NT2/D1 (cell line): ENCODE data around the gene RNU1-3.
"Not testable (repeated sequence)": the region's sequence is repeated elsewhere in the genome, so short reads cannot be mapped to it uniquely, and the experiment has no call there.

Experiments used
- YY1 ChIP-seq: IDR thresholded peaks from 2 replicates; pipeline ENCODE4 v1.6.1; 2011; ENCODE audit not compliant: insufficient read length, insufficient read depth
- ZNF274 ChIP-seq: IDR thresholded peaks from 2 replicates; pipeline ENCODE4 v1.6.1; 2011; ENCODE audit warnings: mild to moderate bottlenecking, low read depth, low read length

DNA sequence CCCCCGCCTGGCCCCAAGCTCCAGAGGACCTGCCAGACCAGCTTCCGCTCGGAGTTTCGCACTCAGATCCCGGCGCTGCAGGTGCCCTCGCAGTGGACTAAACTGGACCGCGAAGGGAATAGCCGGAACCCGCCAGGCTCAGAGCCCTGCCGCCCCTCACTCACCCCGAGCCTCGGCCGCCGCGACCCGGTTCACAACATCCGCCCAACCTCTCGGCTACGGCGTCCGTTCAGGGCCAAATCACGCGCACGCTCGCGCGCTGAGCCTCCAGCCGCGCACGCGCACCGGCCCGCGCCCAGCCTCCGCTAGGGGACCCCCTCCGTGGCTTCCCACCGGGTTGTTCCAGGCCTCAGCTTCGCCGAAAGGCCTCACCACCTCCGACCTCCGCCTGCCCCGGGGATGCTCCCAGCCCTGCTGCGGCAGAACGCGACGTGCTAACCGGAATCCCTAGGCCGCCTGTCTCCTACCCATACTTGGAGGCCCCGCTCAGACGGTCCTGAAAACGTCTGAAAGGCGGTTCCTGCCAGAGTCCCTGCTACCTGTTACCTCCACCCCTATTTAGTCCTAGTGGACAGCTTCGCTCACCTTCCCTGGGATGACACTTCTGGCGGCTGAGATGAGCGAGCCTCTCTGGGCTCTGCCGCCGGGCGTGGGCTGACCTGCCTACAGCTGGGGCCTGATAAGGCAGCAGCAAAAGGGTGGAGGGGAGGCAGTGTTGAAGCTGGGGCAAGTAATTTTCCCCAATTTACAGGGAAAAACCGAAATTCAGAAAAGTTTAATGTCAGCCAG lies 22.1 kb downstream of the RNU1-3 start:
- not testable (repeated sequence) for TF ChIP-seq YY1, ZNF274
